HL-60 (cell line): ENCODE results near the gene CEP57.

Experiments
- GABPA ChIP-seq: IDR thresholded peaks from 2 replicates; pipeline ENCODE4 v1.6.1; 2012; ENCODE audit warnings: low read depth
- POLR2AphosphoS5 ChIP-seq: IDR thresholded peaks from 2 replicates; pipeline ENCODE4 v1.6.1; 2012; ENCODE audit warnings: low read depth
- TF ChIP-seq, protein P1 (sequence below): IDR thresholded peaks from 2 replicates; pipeline ENCODE4 v1.6.1; 2012; ENCODE audit warnings: low read depth; ENCODE audit not compliant: insufficient replicate concordance
- TF ChIP-seq, protein P2 (sequence below): IDR thresholded peaks from one replicate; pipeline ENCODE4 v1.5.1; 2011; ENCODE audit warnings: low read length, control low read depth, inconsistent platforms; ENCODE audit not compliant: insufficient read depth

DNA sequence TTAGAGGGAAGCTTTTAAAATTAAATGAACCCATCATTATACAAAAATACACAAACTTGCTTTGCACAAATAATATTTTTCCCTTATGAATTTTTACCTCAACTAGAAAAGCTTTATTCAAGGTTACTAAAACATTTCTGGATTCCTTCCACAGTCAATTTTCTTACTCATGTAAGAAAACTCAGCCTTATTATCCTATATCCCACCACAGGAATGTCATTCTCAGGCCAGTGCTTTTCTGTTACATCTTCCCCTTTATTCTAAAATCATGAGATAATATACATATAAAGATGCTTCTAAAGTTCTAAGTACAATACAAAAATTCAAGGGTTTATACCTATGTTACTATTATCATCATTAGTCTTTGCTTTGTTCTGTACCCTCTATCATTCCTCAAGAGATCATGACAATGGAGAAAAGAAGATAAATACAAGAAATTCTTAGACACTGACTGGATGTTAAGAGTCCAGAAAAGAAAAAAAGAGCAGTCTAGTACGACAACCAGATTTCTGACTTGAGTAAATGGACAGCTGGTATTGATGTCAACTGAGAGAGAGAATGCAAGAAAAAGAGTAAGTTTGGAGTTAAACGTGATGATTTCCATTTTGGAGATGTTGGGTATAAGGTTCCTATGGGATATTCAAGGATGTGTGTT is 73.3 kb downstream of the CEP57 start:
- TF ChIP-seq, protein P1, sequence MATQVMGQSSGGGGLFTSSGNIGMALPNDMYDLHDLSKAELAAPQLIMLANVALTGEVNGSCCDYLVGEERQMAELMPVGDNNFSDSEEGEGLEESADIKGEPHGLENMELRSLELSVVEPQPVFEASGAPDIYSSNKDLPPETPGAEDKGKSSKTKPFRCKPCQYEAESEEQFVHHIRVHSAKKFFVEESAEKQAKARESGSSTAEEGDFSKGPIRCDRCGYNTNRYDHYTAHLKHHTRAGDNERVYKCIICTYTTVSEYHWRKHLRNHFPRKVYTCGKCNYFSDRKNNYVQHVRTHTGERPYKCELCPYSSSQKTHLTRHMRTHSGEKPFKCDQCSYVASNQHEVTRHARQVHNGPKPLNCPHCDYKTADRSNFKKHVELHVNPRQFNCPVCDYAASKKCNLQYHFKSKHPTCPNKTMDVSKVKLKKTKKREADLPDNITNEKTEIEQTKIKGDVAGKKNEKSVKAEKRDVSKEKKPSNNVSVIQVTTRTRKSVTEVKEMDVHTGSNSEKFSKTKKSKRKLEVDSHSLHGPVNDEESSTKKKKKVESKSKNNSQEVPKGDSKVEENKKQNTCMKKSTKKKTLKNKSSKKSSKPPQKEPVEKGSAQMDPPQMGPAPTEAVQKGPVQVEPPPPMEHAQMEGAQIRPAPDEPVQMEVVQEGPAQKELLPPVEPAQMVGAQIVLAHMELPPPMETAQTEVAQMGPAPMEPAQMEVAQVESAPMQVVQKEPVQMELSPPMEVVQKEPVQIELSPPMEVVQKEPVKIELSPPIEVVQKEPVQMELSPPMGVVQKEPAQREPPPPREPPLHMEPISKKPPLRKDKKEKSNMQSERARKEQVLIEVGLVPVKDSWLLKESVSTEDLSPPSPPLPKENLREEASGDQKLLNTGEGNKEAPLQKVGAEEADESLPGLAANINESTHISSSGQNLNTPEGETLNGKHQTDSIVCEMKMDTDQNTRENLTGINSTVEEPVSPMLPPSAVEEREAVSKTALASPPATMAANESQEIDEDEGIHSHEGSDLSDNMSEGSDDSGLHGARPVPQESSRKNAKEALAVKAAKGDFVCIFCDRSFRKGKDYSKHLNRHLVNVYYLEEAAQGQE = no peak
- TF ChIP-seq POLR2AphosphoS5 (no peak), GABPA (no peak)
- TF ChIP-seq, protein P2, sequence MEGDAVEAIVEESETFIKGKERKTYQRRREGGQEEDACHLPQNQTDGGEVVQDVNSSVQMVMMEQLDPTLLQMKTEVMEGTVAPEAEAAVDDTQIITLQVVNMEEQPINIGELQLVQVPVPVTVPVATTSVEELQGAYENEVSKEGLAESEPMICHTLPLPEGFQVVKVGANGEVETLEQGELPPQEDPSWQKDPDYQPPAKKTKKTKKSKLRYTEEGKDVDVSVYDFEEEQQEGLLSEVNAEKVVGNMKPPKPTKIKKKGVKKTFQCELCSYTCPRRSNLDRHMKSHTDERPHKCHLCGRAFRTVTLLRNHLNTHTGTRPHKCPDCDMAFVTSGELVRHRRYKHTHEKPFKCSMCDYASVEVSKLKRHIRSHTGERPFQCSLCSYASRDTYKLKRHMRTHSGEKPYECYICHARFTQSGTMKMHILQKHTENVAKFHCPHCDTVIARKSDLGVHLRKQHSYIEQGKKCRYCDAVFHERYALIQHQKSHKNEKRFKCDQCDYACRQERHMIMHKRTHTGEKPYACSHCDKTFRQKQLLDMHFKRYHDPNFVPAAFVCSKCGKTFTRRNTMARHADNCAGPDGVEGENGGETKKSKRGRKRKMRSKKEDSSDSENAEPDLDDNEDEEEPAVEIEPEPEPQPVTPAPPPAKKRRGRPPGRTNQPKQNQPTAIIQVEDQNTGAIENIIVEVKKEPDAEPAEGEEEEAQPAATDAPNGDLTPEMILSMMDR = no peak
